HG03097 (cell line): ENCODE data around the gene MCU.
"Not testable (repeated sequence)": the region's sequence is repeated elsewhere in the genome, so short reads cannot be mapped to it uniquely, and the experiment has no call there.

ENCODE experiments used
- ATAC-seq: cut with Tn5 transposase; IDR thresholded peaks from one replicate; pipeline ENCODE4 v1.9.1; 2021; ENCODE audit not compliant: unreplicated experiment, low FRiP score

Gene MCU

DNA sequence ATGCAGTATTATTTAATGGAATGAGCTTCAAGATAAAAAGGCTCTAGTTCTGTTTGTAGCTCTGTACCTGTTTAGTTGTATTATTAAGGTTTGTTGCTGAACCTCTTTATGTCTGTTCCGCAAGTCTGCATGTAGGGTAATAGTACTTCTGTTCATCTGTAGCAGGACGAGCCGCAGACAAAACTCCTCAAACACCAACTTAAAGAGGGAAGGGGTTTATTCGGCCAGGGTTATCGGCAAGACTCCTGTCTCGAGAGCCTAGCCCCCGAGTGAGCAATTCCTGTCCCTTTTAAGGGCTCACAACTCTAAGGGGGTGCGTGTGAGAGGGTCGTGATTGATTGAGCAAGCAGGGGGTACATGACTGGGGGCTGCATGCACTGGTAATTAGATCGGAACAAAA lies 67.0 kb downstream of the MCU start:
- ATAC-seq = not testable (repeated sequence)

DNA sequence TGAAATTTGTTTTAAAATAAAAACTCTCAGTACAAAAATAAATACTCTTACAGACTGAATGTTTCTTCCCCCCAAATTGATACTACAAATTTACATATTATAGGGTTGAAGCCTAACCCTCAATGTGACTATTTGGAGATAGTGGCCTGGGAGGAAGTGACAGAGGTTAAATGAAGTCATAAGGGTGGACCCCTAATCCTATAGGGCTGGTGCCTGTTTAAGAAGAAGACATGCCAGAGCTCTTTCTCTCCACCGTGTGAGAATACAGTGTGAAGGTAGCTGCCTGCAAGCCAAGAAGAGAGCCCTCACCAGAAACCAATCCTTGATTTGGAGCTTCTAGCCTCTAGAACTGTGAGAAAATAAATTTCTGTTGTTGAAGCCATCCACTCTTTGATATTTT lies 67.6 kb downstream of the MCU start:
- ATAC-seq = no peak

DNA sequence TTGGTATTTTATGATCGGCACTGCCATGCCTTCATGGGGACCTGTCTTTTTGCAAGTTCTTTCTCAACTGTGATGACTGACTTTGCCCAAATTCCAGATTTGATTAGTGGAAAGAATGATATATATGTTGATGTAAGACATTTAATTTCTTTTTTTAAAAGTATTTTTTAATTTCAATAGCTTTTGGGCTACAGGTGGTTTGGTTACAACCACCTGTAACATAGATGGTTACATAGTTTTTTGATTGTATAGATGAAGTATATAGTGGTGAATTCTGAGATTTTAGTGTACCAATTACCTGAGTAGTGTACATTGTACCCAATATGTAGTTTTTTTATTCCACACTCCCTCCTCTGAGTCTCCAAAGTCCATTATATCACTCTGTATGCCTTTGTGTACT lies 69.6 kb downstream of the MCU start:
- ATAC-seq = no peak

DNA sequence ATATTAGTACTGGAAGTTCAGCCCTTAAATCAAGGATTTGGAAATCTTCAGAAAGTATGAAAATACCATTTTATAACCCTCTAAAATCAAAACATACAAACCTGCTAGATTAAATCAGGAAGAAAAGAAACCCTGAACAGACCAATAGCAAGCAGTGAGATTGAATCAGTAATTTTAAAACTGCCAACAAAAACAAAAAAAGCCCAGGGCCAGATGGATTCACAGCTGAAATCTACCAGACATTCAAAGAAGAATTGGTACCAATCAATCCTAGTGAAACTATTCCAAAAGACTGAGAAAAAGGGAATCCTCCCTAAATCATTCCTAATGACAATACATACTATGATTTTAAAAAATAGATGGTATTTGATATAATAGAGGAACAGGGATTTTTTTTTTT lies 70.1 kb downstream of the MCU start:
- no peak for ATAC-seq

DNA sequence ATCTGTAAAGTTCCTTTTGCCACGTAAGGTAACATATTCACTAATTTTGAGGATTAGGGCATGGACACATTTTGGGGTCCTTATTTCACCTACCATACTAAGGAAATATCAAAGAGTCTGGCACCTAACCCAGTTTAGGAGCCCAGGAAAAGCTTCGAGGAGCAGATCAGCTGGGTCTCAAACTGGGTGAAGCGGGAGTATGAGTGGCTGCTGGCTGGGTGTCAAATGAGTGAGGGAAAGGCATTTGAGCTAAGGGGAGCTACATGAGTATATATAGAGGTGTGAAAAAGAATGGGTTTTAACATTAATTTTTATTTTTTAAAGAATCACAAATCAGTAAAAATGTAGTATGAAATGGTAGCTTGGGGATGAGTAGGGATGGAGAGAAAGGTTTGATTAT lies 71.3 kb downstream of the MCU start:
- ATAC-seq = no peak

DNA sequence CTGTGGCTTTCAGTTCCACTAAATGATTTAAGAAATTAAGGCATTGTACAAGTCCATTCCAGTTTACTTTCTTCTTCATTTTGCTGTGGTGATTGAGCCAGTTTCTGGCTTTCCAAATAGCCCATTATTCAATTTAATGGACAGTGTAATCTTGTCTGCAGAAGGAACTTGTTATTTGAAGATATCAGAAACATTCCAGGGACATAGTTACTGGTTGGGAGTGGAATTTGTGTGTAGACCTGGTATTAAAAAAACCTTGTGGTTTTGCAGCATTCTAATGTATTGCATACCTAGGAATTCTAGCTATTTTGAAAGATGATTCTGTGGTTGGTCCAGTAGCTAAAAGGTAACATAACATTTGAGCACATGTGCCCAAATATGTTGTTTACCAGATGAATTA lies 72.2 kb downstream of the MCU start:
- no peak for ATAC-seq

DNA sequence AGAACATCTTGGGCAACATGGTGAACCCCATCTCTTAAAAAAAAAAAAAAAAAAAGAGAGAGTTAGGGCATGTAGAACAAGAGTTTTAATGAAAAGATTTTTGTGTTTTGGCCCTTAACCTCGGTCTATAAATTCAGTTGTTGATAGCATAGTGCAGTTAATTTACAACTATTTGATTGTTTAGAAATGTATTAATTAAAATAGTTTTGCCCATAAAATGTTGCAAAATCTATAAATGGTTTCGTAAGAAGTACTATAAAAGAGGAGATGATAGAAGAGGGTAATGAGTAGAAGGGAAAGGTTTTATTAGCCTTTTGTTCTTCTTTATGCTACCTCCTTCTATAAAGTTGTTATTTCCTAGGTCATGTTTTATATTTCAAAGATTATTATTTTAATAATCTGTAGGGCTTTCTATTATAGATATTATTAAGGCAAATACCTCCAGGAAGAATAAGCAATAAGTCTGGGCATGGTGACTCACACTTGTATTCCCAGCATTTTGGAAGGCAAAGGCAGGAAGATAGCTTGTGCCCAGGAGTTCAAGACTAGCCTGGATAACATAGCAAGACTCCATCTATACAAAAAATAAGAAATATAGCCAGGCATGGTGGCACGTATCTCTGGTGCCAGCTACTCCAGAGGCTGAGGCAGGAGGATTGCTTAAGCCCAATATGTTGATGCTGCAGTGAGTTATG lies 73.3 kb downstream of the MCU start:
- no peak for ATAC-seq

DNA sequence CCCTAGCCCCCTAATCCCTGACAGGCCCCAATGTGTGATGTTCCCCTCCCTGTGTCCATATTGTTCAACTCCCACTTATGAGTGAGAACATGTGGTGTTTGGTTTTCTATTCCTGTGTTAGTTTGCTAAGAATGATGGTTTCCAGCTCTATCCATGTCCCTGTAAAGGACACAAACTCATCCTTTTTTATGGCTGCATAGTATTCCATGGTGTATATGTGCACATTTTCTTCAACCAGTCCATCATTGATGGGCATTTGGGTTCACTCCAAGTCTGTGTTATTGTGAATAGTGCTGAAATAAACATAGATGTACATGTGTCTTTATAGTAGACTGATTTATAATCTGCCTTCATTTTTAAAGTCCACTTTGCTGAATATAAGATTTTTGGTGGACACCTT lies 79.3 kb downstream of the MCU start:
- not testable (repeated sequence) for ATAC-seq

DNA sequence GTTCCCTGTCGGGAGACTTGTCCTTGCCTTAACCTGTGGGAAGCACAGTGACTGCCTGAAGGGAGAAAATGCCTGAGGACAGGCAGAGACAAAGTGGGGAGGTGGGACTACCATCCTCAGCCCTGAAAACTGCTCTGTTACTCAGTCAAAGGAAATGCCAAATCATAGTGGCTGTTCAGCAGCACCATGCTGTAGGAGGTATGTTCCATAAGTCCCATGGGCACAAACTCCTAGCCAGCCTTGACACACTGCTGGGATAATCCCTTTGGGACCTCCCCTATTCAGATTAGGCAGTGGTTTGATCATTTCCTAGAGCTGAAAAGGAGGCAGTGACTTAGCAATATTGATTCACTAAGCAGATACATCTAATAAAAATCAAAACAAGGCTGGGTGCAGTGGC lies 80.1 kb downstream of the MCU start:
- ATAC-seq = no peak

DNA sequence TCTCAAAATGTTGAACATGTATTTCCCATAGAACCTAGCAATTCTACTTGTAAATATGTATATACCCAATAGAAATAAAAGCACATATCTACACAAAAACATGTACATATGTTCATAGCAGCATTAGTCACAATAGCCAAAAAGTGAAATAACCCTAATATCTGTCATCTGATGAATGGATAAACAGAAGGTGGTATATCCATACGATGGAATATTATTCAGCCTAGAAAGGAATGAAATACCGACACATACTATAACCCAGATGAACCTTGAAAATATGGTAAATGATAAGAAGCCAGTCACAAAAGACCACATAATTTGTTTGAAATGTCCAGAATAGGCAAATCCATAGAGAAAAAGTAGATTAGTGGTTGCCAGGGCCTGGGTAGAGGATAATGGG lies 87.9 kb downstream of the MCU start:
- no peak for ATAC-seq

DNA sequence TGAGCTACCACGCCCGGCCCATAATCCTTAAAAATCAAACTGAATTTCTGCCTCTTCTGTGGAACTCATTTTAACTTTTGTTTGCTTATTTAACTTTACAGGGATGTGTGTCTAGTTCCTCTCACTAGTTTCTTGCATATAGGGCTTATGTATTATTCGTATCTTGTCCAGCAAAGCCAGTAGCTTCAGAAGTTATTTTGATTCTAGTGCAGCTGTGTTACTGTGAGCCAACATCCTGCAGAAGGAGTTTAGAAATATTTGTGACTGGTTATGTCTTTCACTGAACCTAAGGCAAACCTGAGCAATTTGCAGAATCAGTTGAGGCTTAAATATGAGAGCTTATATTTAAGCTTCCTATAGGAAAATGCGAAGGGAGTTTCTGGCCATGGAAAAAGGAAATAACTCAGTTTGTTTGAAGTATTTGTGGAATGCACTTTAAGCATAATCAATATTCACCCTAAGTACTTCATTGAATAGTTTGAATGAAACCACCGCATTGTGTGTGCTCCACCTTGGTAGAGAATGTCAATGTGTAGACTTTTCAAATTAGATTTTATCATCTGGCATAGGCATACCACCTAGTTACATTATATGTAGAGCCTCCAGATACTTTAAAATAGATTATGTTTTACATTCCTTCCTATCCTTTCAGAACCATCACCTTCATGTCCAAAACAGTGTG lies 90.8 kb downstream of the MCU start:
- ATAC-seq = no peak

DNA sequence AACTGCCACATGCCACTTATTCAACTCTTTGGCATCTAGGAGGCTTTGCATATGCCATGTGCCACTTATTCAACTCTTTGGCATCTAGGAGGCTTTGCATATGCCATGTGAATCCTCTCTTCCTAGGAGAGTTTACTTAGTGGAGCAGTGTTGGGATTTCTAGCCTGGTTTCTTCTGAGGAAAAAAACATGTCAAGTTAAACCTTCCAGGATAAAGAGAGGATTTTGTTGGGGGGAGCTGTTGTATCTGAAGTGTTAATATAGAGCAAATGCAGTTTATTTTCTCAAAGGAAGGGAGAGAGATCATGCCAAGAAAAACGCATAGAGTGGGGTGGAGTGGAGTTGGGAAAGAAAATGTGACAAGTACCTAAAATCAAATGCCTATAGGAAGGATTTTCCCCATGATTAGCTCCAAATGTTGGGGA lies 91.5 kb downstream of the MCU start:
- ATAC-seq = no peak

DNA sequence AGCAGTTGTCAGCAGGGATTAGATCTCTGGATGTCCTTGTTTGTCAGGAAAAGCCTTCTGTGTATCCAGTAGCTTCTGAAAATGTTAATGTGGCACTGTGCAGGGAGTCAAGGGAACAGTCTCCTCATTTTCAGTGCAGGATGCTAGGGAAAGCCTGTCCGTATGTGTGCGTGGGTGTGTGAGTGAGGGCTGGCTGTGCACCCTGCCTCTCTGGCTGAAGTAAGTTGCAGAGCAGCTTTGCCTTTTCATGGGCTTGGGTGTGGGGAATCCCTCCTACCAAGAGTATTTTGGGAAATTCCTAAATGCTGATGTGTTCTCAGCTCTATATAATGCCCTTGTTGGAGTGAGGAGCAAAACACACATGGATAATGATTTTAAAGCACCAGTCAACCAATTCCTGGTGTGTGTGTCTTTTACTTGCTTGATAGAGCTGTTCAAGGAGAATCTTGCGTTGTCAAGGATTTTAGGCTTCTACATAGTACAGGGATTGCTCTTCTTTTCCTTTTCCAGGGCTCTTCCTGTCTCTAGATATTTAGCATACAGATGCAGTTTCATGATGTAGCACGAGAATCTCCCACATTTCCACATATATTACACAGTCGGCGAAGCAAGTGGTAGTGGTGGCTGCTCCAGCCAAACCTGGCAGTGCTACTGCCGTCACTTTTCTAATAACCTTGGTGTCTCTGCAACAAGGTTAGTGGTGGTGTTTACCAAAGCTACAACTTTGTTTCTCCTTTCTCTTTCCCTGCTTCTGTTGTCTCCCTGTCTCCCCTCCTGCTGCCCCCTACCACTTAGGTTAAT lies 92.8 kb downstream of the MCU start:
- ATAC-seq = no peak

DNA sequence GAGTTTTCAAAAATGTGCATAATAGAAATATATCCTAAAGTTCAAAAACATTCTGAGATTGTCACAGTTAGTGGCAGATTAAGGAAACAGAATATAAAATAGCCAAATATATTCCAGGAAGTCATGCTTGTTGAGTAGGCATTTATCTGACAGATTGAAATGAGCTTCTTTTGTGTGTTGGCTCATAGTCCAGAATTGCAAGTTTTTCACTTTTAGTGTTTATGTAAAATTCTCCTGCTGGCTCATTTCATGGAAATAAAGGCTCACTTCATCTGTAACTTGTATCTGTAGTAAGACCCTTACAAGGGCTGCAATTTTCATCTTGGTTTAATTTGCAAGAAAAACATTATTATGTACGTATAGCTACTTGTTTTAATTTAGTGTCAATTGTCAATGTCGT lies 93.5 kb downstream of the MCU start:
- ATAC-seq = no peak

DNA sequence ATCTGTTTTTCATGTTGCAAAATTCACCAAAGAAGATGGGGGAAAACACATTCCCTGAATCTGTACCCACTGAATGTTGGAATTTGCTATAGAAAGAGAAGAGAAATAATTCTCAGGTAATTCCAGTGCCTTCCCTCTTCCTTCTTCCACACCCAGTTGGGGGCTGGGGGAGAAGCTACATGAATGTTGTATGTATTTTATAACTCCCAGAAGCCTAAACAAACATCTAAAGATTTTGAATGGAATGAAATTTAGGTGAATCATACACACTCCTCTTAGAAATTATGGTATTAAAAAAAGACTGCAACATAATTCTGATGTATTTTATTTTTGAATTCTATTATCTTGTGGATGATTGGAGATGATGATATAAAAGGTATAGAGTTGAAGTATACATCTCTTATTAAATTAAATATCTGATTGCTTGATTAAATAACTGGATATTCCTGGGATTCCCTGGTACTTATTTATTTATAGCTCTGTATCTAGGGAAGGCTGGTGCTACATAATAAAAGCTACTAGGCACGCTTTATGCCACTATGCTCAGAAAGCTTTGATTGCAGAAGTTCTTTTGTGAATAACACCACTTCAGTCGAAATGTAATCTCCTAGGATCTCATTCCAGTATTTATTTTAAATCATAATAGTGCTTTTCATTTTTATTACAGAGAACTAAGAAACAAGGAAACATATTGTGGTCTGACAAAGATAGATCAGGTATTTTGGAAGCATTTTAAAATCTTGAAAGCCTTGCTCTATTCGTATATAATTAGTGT lies 98.5 kb downstream of the MCU start:
- ATAC-seq = no peak

DNA sequence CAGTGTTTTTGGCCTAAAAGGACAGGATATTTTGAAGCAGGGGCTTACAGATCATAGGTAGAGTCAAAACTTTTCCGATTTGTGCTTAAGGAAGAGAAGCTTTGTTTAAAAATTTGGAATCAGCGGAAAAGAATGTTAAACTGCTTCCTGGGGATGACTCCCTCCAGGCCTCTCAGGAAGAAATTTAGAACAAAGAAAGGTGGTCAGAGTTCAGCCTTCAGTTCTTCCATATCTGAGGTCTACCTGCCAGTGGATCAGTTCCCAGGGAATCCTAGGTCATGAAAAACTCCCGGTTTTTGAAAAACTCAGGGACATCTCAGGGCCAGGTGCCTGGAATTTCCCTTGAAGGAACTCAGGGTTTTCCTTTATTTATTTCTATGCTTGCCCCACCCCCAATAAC lies 100.3 kb downstream of the MCU start:
- ATAC-seq = no peak

DNA sequence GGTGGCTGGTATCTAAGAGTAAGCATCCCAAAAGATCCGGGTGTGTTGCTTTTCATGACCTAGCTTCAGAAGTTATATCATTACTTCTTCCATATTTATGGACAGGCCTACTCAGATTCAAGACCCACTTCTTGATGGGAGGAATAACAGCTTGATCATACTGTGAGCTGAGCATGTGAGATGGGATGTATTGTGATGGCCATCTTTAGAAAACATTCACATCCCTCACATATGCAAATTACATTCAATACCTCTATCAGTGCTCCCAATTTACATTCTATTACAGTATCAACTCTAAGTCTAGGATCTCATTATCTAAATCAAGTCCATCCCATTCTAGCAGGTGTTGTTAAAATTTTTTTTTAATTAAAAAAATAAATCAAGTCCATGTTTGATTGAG lies 101.8 kb downstream of the MCU start:
- ATAC-seq = no peak

DNA sequence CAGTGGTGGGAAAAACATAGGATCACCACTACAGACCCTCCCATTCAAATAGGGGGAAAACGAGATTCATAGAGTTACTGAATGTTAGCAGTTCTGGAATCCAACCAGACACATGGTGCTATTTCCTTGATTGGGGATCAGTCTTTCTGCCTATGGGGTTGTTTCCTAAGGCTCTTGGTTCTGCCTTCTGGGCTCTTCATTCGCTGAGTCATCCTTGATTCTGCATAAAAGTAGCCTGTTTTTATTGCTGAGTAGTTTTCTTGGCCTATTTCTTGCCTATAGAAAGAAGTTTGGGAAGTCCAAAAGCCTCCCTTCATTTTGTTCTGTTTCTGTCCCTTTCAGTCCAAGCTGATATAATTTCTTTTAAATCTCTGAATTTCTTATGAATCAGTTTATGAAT lies 102.3 kb downstream of the MCU start:
- no peak for ATAC-seq

DNA sequence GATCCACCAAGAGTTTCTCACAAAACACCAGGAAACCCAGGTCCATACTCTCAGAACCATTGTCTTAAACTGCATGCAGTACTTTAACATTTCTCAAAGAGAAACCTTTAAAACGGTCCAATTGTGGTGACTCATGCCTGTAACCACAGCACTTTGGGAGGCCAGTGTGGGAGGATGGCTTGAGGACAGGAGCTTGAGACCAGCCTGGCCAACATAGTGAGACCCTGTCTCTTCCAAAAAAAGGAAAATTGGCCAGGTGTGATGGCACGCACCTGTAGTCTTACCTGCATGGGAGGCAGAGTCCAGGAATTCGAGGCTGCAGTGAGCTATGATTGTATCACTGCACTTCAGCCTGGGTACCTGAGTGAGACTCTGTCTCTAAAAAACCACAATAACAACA lies 104.1 kb downstream of the MCU start:
- no peak for ATAC-seq

DNA sequence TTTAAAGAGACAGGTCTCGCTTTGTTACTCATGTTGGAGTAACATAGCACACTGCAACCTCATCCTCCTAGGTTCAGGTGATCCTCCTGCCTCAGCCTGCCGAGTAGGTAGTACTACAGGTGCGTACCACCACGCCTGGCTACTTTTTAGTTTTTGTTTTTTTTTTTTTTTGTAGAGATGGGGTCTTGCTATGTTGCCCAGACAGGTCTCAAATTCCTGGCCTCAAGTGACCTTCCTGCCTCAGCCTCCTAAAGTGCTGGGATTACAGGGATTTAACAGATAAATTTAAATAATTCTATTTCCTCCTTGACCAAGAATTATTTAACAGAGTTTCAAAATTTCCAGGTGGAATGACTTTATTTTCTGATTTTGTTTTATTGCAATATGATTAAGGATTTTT lies 104.6 kb downstream of the MCU start:
- ATAC-seq = no peak
